ENCODE measurements around the gene SNX5.

The SNX5 gene

GRCh38 chr20:17912916-17913315, 55.7 kb downstream of the SNX5 start:
- no peak for DNase-seq

GRCh38 chr20:17911927-17912326, 56.7 kb downstream of the SNX5 start:
- DNase-seq = no peak

GRCh38 chr20:17910828-17911294, 57.7 kb downstream of the SNX5 start:
- no peak for DNase-seq

- no peak for DNase-seq
These were observed 58.7 kb downstream of the SNX5 start for GRCh38 chr20:17909869-17910321.

- no peak for DNase-seq
These were observed 63.0 kb downstream of the SNX5 start for GRCh38 chr20:17905544-17905943.

GRCh38 chr20:17904027-17904426, 64.6 kb downstream of the SNX5 start:
- DNase-seq = no peak

GRCh38 chr20:17902531-17903083, 66.0 kb downstream of the SNX5 start:
- DNase-seq = no peak

- DNase-seq = no peak
These were observed 66.6 kb downstream of the SNX5 start for GRCh38 chr20:17901971-17902370.

- peak; percentile 3 for DNase-seq
These were observed 70.0 kb downstream of the SNX5 start for GRCh38 chr20:17898548-17898994.

GRCh38 chr20:17897566-17898307, 70.9 kb downstream of the SNX5 start:
- no peak for DNase-seq

- DNase-seq = no peak
These were observed 71.7 kb downstream of the SNX5 start for GRCh38 chr20:17896771-17897369.

- no peak for DNase-seq
These were observed 72.3 kb downstream of the SNX5 start for GRCh38 chr20:17896193-17896723.

- no peak for DNase-seq
These were observed 72.9 kb downstream of the SNX5 start for GRCh38 chr20:17895641-17896171.

- no peak for DNase-seq
These were observed 75.1 kb downstream of the SNX5 start for GRCh38 chr20:17893445-17893844.

- no peak for DNase-seq
These were observed 76.2 kb downstream of the SNX5 start for GRCh38 chr20:17892189-17892938.
